Stimulated activated CD4-positive, alpha-beta T cell treated with anti-CD3 and anti-CD28 coated beads, Interleukin-1b, Interleukin-23, amount 100 ng/mL, for 48 hours (primary cell): Measurements from ENCODE around the gene OSBPL2.

Source experiments
- DNase-seq: peaks from one replicate; pipeline ENCODE4 v3.0.0-alpha.2; 2020

Gene OSBPL2

GRCh38 chr20:62287759-62288534 is 49.6 kb downstream of the OSBPL2 start:
- no peak for DNase-seq

- DNase-seq = no peak
Measured at GRCh38 chr20:62288535-62289105, 50.3 kb downstream of the OSBPL2 start.

- no peak for DNase-seq
Measured at GRCh38 chr20:62289131-62289530, 50.8 kb downstream of the OSBPL2 start.

- no peak for DNase-seq
Measured at GRCh38 chr20:62289898-62290297, 51.6 kb downstream of the OSBPL2 start.

- no peak for DNase-seq
Measured at GRCh38 chr20:62291251-62292066, 53.1 kb downstream of the OSBPL2 start.

GRCh38 chr20:62292108-62292507 is 53.8 kb downstream of the OSBPL2 start:
- no peak for DNase-seq

GRCh38 chr20:62293111-62293784 is 54.9 kb downstream of the OSBPL2 start:
- no peak for DNase-seq

- no peak for DNase-seq
Measured at GRCh38 chr20:62293946-62294345, 55.6 kb downstream of the OSBPL2 start.

- DNase-seq = no peak
Measured at GRCh38 chr20:62294516-62294915, 56.2 kb downstream of the OSBPL2 start.

- no peak for DNase-seq
Measured at GRCh38 chr20:62296724-62297448, 58.6 kb downstream of the OSBPL2 start.

GRCh38 chr20:62297449-62298227 is 59.3 kb downstream of the OSBPL2 start:
- DNase-seq = no peak

- DNase-seq = no peak
Measured at GRCh38 chr20:62298577-62299249, 60.4 kb downstream of the OSBPL2 start.

GRCh38 chr20:62299666-62300236 is 61.4 kb downstream of the OSBPL2 start:
- DNase-seq = no peak

GRCh38 chr20:62300319-62300718 is 62.0 kb downstream of the OSBPL2 start:
- no peak for DNase-seq

- DNase-seq = no peak
Measured at GRCh38 chr20:62301111-62301668, 62.9 kb downstream of the OSBPL2 start.

- DNase-seq = peak; percentile 94
Measured at GRCh38 chr20:62301773-62302340, 63.5 kb downstream of the OSBPL2 start.

- peak; percentile 96 for DNase-seq
Measured at GRCh38 chr20:62302341-62303061, 64.2 kb downstream of the OSBPL2 start, which contains the start of gene ADRM1. ADRM1 (plus strand) TSS chr20:62302997; CDS start chr20:62303569, 572 bp downstream.

GRCh38 chr20:62303062-62303339 is 64.7 kb downstream of the OSBPL2 start:
- DNase-seq = no peak
